SK-N-MC (cell line): ENCODE measurements around the gene ANK3.

Experiments
- DNase-seq: peaks from one replicate; pipeline ENCODE4 v3.0.0-alpha.2; 2011; ENCODE audit warnings: low read depth, low spot score
- H3K27ac ChIP-seq: fragments of 200-600 bp; sonication (generic); 2 replicates; pipeline ENCODE4 v1.5.1; 2016; ENCODE audit warnings: mixed run types
- H3K36me3 ChIP-seq: fragments of 200-600 bp; sonication (generic); 2 replicates; pipeline ENCODE4 v1.6.1; 2017; ENCODE audit warnings: antibody characterized with exemption, low read length, mixed read lengths; ENCODE audit not compliant: insufficient read depth
- H3K4me3 ChIP-seq: fragments of 200-600 bp; sonication (generic); 2 replicates; pipeline ENCODE4 v1.5.1; 2016
- H3K9ac ChIP-seq: fragments of 200-600 bp; sonication (generic); 2 replicates; pipeline ENCODE4 v1.8.0; 2017; ENCODE audit warnings: mixed run types, mixed read lengths; ENCODE audit not compliant: insufficient read length
- H3K9me3 ChIP-seq: fragments of 200-600 bp; sonication (generic); 2 replicates; pipeline ENCODE4 v1.6.1; 2017; ENCODE audit warnings: low read depth, mild to moderate bottlenecking, antibody characterized with exemption, low read length, moderate library complexity, mixed read lengths
- EZH2 ChIP-seq: fragments of 200-600 bp; sonication (generic); IDR thresholded peaks from one replicate; pipeline ENCODE4 v1.6.1; 2017; ENCODE audit warnings: antibody characterized with exemption
- FOXP2 ChIP-seq: optimal IDR thresholded peaks from 2 replicates; pipeline ENCODE3; 2011; ENCODE audit warnings: mild to moderate bottlenecking, moderate library complexity; ENCODE audit not compliant: insufficient read depth; ENCODE audit errors: extremely low read length, control extremely low read depth
- POLR2AphosphoS5 ChIP-seq: IDR thresholded peaks from 2 replicates; pipeline ENCODE4 v1.6.1; 2012; ENCODE audit warnings: mild to moderate bottlenecking, low read depth, low read length, borderline replicate concordance

ANK3 gene

GRCh38 chr10:60338002-60338564 lies 51.6 kb downstream of the ANK3 start:
- no peak for TF ChIP-seq POLR2AphosphoS5
- TF ChIP-seq FOXP2, result no peak
- no peak for TF ChIP-seq EZH2
- no peak overlapping the region for H3K4me3 ChIP-seq
- H3K27ac ChIP-seq, result no peak overlapping the region
- DNase-seq, result no peak
- H3K9ac ChIP-seq, result no peak overlapping the region
- no peaks in the 10 kb centered on the region for H3K9me3 ChIP-seq
- H3K36me3 ChIP-seq, result no peaks in the 10 kb centered on the region

- H3K9ac ChIP-seq, result no peak overlapping the region
- H3K27ac ChIP-seq, result no peak overlapping the region
- H3K9me3 ChIP-seq, result no peaks in the 10 kb centered on the region
- H3K36me3 ChIP-seq, result no peaks in the 10 kb centered on the region
- TF ChIP-seq FOXP2 (no peak), EZH2 (no peak)
- no peak for DNase-seq
- no peak overlapping the region for H3K4me3 ChIP-seq
Observed at GRCh38 chr10:60336901-60337630, 52.6 kb downstream of the ANK3 start.

DNA sequence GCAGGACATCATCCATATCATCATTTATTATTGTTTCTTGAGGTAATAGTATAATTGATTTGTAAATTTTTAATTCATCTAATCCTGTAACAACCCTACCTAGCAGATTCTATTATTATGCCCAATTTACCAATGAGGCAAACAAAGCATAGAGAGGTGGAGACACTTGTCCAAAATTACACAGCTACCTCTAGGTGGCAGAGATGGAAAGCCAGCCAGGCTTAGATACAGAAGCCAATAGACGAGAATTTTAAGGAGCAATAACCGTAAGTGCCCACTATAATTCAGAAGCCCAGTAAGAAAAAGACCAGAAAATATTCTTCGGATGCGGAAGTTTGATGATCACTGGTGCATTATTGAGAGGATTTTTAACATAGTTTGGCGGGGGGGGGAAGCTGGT lies 54.0 kb downstream of the ANK3 start:
- H3K4me3 ChIP-seq, result no peak overlapping the region
- no peaks in the 10 kb centered on the region for H3K9me3 ChIP-seq
- no peak overlapping the region for H3K9ac ChIP-seq
- no peak for DNase-seq
- no peak for TF ChIP-seq FOXP2
- no peak for TF ChIP-seq EZH2
- TF ChIP-seq POLR2AphosphoS5, result no peak
- no peaks in the 10 kb centered on the region for H3K36me3 ChIP-seq
- H3K27ac ChIP-seq, result no peak overlapping the region

- Histone ChIP-seq H3K9me3 (no peaks in the 10 kb centered on the region), H3K36me3 (no peaks in the 10 kb centered on the region), H3K4me3 (no peak overlapping the region), H3K9ac (no peak overlapping the region), H3K27ac (no peak overlapping the region)
- DNase-seq, result no peak
- TF ChIP-seq POLR2AphosphoS5 (no peak), EZH2 (no peak), FOXP2 (no peak)
Observed at GRCh38 chr10:60334991-60335390, 54.7 kb downstream of the ANK3 start.

DNA sequence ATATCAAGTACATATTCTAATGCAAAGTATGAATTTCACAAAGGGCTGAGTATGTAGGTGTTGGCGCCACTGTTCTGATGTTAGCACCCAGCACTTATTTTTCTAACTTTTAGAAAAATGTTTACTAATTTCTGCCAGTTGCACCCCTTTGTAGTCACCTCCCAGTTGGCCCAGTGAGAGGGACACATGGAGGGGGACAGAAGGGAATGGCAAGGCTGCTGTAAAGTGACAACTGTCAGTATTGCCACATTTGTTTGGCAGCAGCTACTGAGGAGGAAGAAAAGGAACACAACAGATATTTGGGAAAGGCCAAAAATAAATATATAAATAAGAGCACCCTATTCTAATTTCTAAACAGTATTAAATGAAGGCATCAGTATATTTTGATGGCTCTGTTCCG lies 57.3 kb downstream of the ANK3 start:
- TF ChIP-seq FOXP2, result no peak
- no peak for TF ChIP-seq POLR2AphosphoS5
- no peak for TF ChIP-seq EZH2
- no peak overlapping the region for H3K27ac ChIP-seq
- H3K9ac ChIP-seq, result no peak overlapping the region
- H3K9me3 ChIP-seq, result no peaks in the 10 kb centered on the region
- DNase-seq, result no peak
- H3K4me3 ChIP-seq, result no peak overlapping the region
- no peaks in the 10 kb centered on the region for H3K36me3 ChIP-seq

DNA sequence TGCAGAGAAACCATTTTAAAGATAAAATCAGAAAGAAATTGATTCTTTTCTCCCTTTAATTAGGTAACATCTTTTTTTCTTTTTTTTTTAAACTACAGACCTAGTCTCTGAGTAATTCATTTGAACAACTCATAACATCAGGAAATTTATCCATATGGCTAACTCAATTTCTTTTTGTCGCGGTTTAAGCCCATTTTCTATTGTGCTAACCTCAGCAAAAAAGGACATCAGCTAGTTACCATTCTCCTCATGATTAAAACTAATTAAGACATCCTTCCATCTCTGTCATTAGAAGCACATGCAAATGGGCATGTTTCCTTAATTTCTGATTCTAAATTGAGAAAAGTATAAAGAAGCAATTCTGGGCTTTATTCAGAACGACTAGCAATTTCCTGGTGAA lies 57.8 kb downstream of the ANK3 start:
- Histone ChIP-seq H3K9me3 (no peaks in the 10 kb centered on the region), H3K36me3 (no peaks in the 10 kb centered on the region), H3K27ac (no peak overlapping the region), H3K4me3 (no peak overlapping the region), H3K9ac (no peak overlapping the region)
- no peak for TF ChIP-seq POLR2AphosphoS5
- no peak for DNase-seq

DNA sequence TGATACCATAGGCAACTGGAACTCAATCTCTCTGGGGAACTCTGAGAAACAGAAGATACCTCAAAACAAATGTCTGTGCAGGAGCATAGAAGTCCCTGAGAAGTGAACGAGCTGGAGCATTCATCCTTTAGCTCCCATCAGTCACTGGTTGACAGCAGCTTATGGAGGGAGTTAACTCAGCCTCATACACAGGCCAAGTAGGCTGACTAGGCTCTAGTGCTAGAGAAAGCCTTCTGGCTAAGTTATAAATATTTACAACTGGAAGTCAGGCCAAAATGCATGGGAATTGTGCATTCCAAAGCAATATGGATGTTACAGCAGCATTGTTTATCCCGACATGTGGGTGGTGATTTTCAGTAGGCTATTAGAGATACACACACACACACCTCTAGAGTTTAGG lies 66.5 kb downstream of the ANK3 start:
- DNase-seq, result no peak
- TF ChIP-seq FOXP2, result no peak

GRCh38 chr10:60320666-60321065 lies 69.0 kb downstream of the ANK3 start:
- Histone ChIP-seq H3K9me3 (no peaks in the 10 kb centered on the region), H3K27ac (no peak overlapping the region), H3K9ac (no peak overlapping the region), H3K36me3 (no peaks in the 10 kb centered on the region), H3K4me3 (no peak overlapping the region)
- TF ChIP-seq FOXP2, result no peak
- TF ChIP-seq POLR2AphosphoS5, result no peak
- TF ChIP-seq EZH2, result no peak
- DNase-seq, result no peak

More for the DNA sequence above, 66.5 kb downstream of the ANK3 start:
- no peaks in the 10 kb centered on the region for H3K36me3 ChIP-seq
- H3K9me3 ChIP-seq, result no peaks in the 10 kb centered on the region
- H3K9ac ChIP-seq, result no peak overlapping the region
- H3K27ac ChIP-seq, result no peak overlapping the region
- H3K4me3 ChIP-seq, result no peak overlapping the region

GRCh38 chr10:60316029-60316428 lies 73.6 kb downstream of the ANK3 start:
- Histone ChIP-seq H3K9ac (no peak overlapping the region), H3K9me3 (no peaks in the 10 kb centered on the region), H3K36me3 (no peaks in the 10 kb centered on the region), H3K27ac (no peak overlapping the region), H3K4me3 (no peak overlapping the region)
- TF ChIP-seq EZH2 (no peak), FOXP2 (no peak)
- no peak for DNase-seq
